PC-3 (cell line): ENCODE results near the gene VPS35L.

Experiments
- CTCF ChIP-seq: fragments of 300-600 bp; sonication (generic); conservative IDR thresholded peaks from 2 replicates; pipeline ENCODE4 v1.5.1; 2017; ENCODE audit warnings: antibody characterized with exemption, low read depth, mild to moderate bottlenecking, low read length
- EZH2 ChIP-seq: fragments of 300-600 bp; sonication (generic); IDR thresholded peaks from one replicate; pipeline ENCODE4 v1.6.1; 2017; ENCODE audit warnings: antibody characterized with exemption, mild to moderate bottlenecking, low read length; ENCODE audit not compliant: unreplicated experiment
- EZH2phosphoT487 ChIP-seq: fragments of 300-600 bp; sonication (generic); IDR thresholded peaks from 2 replicates; pipeline ENCODE4 v1.6.1; 2018; ENCODE audit warnings: mild to moderate bottlenecking, antibody characterized with exemption, low read length, borderline replicate concordance

GRCh38 chr16:19523559-19524355 lies 31.7 kb upstream of the VPS35L start, which contains the start of gene CCP110:
- TF ChIP-seq CTCF (no peak), EZH2 (no peak), EZH2phosphoT487 (no peak)
